HG02623 (cell line): ENCODE results near the gene IQCM.

ENCODE experiments used
- ATAC-seq: cut with Tn5 transposase; IDR thresholded peaks from one replicate; pipeline ENCODE4 v1.9.1; 2021; ENCODE audit warnings: moderate library complexity; ENCODE audit not compliant: unreplicated experiment

Gene IQCM

GRCh38 chr4:149781150-149781549, 34.5 kb downstream of the IQCM start:
- no peak for ATAC-seq

- ATAC-seq: no peak
These were observed 47.2 kb downstream of the IQCM start for GRCh38 chr4:149768477-149768876.

- no peak for ATAC-seq
These were observed 49.5 kb downstream of the IQCM start for GRCh38 chr4:149766135-149766534.

- ATAC-seq: no peak
These were observed 50.0 kb downstream of the IQCM start for GRCh38 chr4:149765630-149766029.

GRCh38 chr4:149755969-149756368, 59.7 kb downstream of the IQCM start:
- no peak for ATAC-seq

GRCh38 chr4:149754526-149754925, 61.1 kb downstream of the IQCM start:
- ATAC-seq: no peak

GRCh38 chr4:149752729-149753128, 62.9 kb downstream of the IQCM start:
- no peak for ATAC-seq

DNA sequence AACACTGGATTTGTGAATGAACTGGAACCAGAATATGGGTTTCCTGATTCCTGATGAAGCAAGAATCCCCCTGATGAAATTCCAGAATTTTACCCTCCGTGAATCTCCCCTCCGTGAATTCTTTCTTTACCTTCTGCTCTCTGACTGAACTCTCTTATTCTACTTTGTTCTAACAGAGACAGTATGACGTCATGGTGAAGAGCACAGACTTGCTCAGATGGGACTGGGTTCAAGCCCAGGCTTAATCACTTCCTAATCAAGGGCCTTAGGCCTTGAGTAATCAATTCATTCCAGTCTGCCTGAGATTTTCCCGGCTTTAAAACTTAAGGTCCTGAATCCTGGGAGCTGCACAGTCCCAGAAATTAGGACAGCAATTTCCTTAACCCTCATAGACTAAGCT, 64.5 kb downstream of the IQCM start:
- ATAC-seq: no peak

DNA sequence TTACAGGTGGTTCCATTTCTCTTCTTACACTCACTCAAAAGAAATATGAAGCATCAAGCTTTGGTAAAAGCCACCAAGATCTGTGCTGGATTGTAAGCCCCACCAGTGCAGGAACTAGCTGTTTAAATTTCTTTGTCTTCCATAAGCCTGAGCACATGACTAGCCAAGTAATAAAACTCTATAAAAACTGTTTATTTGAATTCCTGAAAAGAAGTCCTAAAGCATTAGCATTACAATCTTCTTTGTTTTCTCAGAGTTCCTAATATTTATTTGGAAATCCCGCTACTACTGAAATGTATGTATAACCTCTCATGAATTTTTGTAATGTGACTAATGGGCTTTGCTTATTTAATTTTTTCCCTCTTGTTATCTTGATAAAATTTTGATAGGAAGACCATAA, 65.9 kb downstream of the IQCM start:
- no peak for ATAC-seq

DNA sequence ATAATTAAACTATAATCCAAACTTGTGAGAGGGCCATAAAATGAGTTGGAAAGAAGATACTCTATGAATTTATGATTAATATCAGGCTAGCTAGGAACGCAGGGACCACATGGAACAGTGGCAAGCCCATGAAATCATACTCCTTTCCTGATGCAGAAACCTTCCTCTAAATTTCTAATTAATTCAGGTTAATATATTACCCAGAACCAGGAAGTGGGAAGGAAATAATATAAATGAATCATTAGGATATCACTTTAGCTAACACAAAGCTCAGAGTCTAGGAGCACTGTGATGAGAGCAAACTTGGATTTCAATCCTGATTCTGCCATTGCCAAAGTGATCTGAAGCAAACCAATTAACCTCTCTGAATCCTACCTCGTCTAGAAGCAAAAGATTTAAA, 68.0 kb downstream of the IQCM start:
- no peak for ATAC-seq

DNA sequence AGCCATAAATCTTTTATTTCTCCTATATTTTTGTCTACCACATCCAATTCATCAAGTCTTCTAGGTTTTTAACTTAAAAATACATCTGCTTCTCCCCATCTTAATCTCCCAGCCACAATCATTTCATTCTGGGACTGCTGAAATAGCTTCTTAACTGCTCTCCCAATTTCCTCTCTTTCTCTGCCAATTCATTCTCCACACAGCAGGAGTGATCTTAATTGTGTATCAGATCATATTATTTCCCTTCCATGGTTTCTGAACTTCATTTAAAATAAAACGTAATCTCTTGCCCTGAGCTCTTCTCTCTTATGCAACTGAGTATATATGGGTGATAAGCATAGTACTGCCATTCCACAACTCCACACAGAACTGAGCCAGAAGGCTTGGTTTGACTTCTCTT, 69.4 kb downstream of the IQCM start:
- ATAC-seq: no peak

DNA sequence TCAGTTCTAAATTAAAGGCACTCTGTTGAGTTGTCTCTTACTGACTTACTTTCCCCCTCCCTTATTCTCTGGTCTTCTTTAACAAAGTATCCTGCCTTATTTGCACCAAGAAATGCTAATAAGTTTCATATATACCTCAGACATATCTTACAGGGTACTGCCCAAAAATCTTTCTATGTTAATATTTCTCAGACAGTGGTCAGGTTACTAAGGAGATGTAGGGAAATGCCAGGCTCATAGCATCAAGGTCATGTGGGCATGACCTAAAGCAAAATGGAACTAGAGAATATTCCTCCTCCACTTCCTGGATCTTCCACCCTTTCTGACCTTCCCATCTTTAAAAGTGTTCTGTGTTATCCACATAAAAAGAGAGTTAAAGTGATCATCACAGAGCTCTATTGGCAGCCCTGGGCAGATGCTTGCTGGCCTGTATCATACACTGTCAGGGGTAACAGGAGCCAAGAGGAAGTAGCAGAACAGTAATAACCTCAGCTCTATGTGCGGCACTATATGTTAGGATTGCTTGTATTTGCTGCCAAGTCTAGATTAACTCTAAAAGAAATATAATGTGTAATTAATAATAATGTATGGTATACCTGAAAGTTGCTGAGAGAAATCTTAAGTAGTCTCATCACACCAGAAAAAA, 74.3 kb downstream of the IQCM start:
- no peak for ATAC-seq

DNA sequence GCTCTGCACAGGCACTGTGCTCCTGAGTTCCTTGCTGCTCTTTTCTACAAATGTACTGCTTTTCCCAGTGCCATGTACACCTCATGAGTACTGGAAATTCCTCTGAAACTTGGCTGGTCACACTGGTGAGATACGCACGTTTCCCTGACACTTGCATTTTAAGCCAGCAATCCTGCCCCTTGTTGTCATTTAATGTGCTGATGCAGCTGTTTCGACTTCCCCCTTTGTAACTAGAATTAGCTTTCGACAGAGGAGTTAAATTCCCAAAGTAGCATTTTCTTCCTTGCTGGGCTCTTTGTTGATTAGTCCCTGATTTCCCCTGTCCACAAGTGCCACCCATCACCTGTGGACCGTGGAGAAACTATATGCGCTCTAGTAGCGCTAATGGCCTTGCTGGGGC, 77.5 kb downstream of the IQCM start:
- ATAC-seq: no peak

- no peak for ATAC-seq
These were observed 79.8 kb downstream of the IQCM start for GRCh38 chr4:149735796-149736195.

DNA sequence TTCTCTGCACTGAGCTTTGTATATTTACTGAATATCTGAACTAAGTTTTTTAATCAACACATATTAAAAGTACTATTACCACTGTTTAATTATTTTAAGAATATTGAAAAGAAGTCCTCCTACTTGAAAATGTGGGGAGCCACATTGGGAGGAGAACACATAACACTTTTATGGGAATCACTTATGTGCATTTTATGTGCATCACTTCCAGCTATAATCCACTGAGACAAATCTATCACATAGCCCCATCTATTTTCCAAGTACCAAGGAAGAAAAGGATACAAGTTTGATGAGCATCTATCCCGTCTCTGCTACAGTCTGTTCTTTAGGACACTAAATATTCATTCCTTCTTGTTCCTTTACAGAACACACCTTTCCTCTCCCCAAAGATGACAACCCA, 87.2 kb downstream of the IQCM start:
- no peak for ATAC-seq

- no peak for ATAC-seq
These were observed 88.0 kb downstream of the IQCM start for GRCh38 chr4:149727663-149728062.

- no peak for ATAC-seq
These were observed 92.6 kb downstream of the IQCM start for GRCh38 chr4:149723065-149723464.

- peak; percentile 53 for ATAC-seq
These were observed 95.8 kb downstream of the IQCM start for GRCh38 chr4:149719806-149720205.

DNA sequence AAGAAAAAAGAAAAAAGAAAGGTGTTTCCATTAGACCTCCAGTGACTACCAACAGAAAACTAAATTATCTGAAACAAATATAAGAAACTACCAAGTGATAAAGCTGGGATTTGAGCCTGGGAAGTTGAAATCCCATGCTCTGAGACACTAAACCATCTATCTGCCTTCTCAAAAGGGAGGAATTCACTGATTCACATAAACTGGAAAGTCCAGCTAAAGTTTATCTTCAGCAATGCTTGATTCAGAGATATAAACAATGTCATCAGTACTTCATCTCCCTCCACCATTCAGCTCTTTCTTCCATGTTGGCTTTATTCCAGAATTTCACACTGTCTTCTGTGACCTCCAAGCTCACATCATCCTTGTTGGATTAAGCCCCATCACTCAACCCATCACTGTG, 96.3 kb downstream of the IQCM start:
- no peak for ATAC-seq

GRCh38 chr4:149718500-149718899, 97.1 kb downstream of the IQCM start:
- no peak for ATAC-seq

DNA sequence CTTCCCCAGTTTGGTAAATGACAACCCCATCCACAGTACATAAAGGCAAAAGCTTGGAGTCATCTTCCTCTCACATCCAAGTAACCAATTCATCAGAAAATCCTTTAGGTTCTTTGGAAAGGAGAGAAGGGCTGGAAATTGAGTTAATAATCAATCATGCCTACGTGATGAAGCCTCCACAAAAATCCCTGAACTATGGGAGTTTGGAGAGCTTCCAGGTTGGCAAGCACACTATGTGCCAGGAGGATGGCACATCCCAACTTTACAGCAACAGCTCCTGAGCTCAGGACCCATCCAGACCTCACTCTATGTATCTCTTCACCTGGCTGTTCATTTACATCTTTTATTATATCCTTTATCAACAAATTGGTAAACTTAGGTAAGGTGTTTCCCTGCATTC, 98.9 kb downstream of the IQCM start:
- no peak for ATAC-seq

DNA sequence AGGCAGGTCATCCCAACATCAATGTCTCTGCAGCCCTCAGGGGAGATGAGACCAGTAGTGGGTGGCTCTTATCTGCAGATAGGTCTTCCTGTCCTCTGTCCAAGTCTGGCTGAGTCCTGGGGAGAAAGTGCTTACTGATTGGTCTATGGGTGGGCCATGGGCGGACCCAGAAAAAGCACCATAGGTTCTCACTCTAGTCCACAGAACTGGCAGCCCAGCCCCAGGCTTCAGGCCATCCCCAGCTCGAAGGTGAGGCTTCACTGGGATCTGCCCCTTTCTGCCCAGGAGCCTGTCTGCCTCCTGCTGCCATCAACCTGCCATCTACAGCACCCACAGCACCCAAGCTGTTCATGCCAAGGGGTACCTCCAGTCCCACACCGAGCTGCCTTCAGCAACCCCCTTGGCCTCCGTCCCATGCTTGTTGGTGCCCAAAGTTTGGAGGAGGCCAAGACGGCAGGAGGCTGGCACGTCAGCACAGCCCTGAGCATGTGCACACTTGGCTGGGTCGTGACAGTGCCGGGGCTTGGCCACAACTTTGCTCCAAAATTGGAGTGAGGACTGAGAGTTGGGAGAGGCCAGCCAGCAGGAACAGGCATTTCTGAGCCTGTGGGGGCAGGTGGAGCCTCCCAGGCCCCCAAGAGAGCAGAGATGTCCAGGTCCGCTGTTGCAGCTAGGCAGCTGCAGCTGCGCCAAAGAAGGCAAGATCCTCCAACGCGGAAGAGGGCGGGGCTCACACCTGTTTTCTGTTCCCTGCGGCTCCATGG, 99.6 kb downstream of the IQCM start:
- no peak for ATAC-seq

DNA sequence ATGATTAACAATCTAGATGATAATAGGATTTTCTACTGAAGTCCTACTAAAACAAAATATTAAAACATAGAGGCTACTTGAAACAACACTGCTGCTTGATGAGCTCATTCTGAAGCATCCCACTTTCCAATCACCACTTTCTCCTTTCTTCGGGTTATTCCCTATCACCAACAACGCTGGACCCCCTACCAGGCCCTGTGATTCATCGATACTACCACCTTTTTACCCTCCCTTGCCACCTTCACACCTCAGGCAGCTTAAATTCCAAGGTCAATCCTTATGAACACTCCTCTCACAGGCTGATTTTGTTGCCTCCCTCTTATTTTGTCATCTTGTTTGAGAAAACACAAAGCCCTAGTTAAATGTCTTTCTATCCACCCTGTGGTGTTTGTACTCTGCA, 102.6 kb downstream of the IQCM start:
- ATAC-seq: no peak
